Measurements from ENCODE around the gene OR52N4. TPM values are rescaled to one million over a fixed set of nuclear protein-coding genes. Genes with fewer than 3 reads are reported as not detected.

The OR52N4 gene
- total RNA-seq, 1 experiment from 2014 or later = not detected

DNA sequence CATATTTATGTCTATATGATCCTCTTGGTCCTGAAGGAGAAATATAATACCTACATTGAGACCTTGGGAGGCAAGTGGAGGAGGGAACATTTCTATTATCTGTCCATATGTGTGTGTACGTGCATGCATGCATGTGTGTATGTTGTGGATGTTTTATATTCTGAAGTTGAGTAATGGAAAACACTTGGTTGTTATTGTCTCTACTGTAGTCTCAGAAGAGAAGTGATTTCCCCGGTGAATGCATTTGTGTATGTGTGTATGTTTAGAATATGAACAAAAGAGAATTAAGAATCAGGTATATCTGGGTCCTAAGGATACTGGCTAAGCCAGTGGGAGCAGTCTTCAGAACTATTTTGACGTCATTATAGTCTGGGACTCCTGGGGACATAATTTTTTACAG lies 37.1 kb downstream of the OR52N4 start, which contains the start of gene OR52N1:
TSS of gene OR52N1 (minus strand) at position 101 of the 400 bp plus-strand sequence. CDS start 2,449 bp downstream, outside the sequence.
- POLR2A ChIA-PET = no interaction called here
- Mint-ChIP-seq H3K27ac (ENCODE audit: low read depth, unreplicated experiment) (no peak within 1 kb of the TSS), H3K36me3 (ENCODE audit: insufficient read depth, unreplicated experiment) (no peaks in the 10 kb centered on the region), H3K9me3 (ENCODE audit: unreplicated experiment) (no peaks in the 10 kb centered on the region), H3K27me3 (ENCODE audit: insufficient read depth, unreplicated experiment) (peaks cover 25% of the 10 kb centered on the region), H3K4me3 (ENCODE audit: unreplicated experiment) (no peak within 1 kb of the TSS), H3K4me1 (ENCODE audit: insufficient read depth, unreplicated experiment) (no peaks in the 10 kb centered on the region)
- intact Hi-C loops (cut with micrococcal nuclease) = no loop called here
- no TSS peak for BruUV-seq (replicated peaks)
- CTCF ChIA-PET = no interaction called here
- TF ChIP-seq, protein P1, sequence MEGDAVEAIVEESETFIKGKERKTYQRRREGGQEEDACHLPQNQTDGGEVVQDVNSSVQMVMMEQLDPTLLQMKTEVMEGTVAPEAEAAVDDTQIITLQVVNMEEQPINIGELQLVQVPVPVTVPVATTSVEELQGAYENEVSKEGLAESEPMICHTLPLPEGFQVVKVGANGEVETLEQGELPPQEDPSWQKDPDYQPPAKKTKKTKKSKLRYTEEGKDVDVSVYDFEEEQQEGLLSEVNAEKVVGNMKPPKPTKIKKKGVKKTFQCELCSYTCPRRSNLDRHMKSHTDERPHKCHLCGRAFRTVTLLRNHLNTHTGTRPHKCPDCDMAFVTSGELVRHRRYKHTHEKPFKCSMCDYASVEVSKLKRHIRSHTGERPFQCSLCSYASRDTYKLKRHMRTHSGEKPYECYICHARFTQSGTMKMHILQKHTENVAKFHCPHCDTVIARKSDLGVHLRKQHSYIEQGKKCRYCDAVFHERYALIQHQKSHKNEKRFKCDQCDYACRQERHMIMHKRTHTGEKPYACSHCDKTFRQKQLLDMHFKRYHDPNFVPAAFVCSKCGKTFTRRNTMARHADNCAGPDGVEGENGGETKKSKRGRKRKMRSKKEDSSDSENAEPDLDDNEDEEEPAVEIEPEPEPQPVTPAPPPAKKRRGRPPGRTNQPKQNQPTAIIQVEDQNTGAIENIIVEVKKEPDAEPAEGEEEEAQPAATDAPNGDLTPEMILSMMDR (IDR thresholded peaks at IDR 0.05; ENCODE audit: unreplicated experiment) = no peak
- no peak for DNase-seq (ENCODE audit: unreplicated experiment)

DNA sequence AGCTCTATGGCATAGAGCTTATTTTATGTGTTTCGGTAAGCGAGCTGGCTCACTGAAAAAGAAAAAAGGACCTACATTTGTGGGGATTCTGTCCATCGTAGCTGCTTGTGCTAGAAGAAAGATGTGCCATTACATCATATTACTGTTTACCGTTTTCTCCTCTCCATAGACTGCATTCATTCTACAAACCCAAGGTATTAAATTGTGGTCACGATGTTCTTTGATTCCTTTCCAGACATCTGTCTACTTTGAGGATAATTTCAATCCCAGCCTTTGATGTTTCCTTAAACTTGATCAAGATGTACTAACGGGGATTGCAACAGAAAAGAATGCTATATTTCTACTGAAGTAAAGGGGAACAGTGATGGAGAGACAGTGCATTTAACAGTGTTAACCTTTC lies 42.5 kb downstream of the OR52N4 start:
- ChIA-PET POLR2A (no interaction called here), CTCF (interaction anchor here (0.6 to 1.0 kb wide), 2 partner anchors 7 to 8 kb away, joined by 3 to 4 read pairs; no protein-coding TSS in a partner anchor)
- H3K27ac Mint-ChIP-seq (ENCODE audit: low read depth, unreplicated experiment) = no peak overlapping the region
- H3K27me3 Mint-ChIP-seq (ENCODE audit: insufficient read depth, unreplicated experiment) = peaks cover 67% of the 10 kb centered on the region
- intact Hi-C loops (cut with micrococcal nuclease) = no loop called here
- no peaks in the 10 kb centered on the region for H3K36me3 Mint-ChIP-seq (ENCODE audit: insufficient read depth, unreplicated experiment)
- no peaks in the 10 kb centered on the region for H3K4me1 Mint-ChIP-seq (ENCODE audit: insufficient read depth, unreplicated experiment)
- TF ChIP-seq, protein P1 (IDR thresholded peaks at IDR 0.05; ENCODE audit: unreplicated experiment) = no peak
- no peaks in the 10 kb centered on the region for H3K9me3 Mint-ChIP-seq (ENCODE audit: unreplicated experiment)
- no TSS peak for BruUV-seq (replicated peaks)
- H3K4me3 Mint-ChIP-seq (ENCODE audit: unreplicated experiment) = no peak overlapping the region
- no peak for DNase-seq (ENCODE audit: unreplicated experiment)

DNA sequence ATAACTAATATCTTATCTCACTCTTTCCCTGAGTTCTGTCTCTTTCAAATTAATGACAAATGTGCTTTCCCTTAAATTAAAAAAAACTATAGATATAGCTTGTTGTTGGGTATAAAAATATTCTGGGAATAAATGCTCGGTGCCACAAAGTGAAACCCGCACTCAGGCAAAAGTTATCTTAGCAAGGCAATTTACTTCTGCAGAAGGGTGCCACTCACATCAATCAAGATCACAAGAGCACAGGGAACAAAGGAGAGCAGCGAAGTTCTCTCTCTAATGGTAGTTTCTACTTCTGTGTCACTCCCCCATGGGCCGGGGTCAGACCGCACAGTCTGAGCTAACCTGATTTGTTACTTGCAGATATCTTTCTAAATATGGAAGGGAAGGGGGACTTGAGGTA lies 49.9 kb downstream of the OR52N4 start:
- intact Hi-C loops (cut with micrococcal nuclease) = no loop called here
- peaks cover 7% of the 10 kb centered on the region for H3K4me1 Mint-ChIP-seq (ENCODE audit: insufficient read depth, unreplicated experiment)
- ChIA-PET CTCF (interaction anchor here (0.6 to 1.7 kb wide), 6 partner anchors 8 to 328 kb away, joined by 3 to 6 read pairs (median 4); partner anchors contain the start of gene TRIM5), POLR2A (no interaction called here)
- H3K9me3 Mint-ChIP-seq (ENCODE audit: unreplicated experiment) = no peaks in the 10 kb centered on the region
- no TSS peak for BruUV-seq (replicated peaks)
- no peak overlapping the region for H3K27ac Mint-ChIP-seq (ENCODE audit: low read depth, unreplicated experiment)
- DNase-seq (ENCODE audit: unreplicated experiment) = no peak
- TF ChIP-seq, protein P1 (IDR thresholded peaks at IDR 0.05; ENCODE audit: unreplicated experiment) = no peak
- no peaks in the 10 kb centered on the region for H3K36me3 Mint-ChIP-seq (ENCODE audit: insufficient read depth, unreplicated experiment)
- peaks cover 72% of the 10 kb centered on the region for H3K27me3 Mint-ChIP-seq (ENCODE audit: insufficient read depth, unreplicated experiment)
- H3K4me3 Mint-ChIP-seq (ENCODE audit: unreplicated experiment) = no peak overlapping the region

Other genes with a start within 250 kb of the OR52N4 start
- gene UBQLN3, start 244.3 kb upstream of the OR52N4 start, total RNA-seq (2022) = not detected in 2 replicates
- not detected in 2 replicates for gene UBQLNL, start 237.5 kb upstream of the OR52N4 start, total RNA-seq (2022)
- not detected in 2 replicates for gene OR52H1, start 205.7 kb upstream of the OR52N4 start, total RNA-seq (2022)
- gene OR52B6, start 173.4 kb upstream of the OR52N4 start, total RNA-seq (2022) = not detected in 2 replicates
- gene TRIM6, start 157.6 kb upstream of the OR52N4 start, total RNA-seq (2022) = 0.74 and 0.75 TPM in 2 replicates
- 0.96 and 2.1 TPM in 2 replicates for gene TRIM34, start 129.2 kb upstream of the OR52N4 start, total RNA-seq (2022)
- 27.9 and 28.6 TPM in 2 replicates for gene TRIM5, start 69.2 kb upstream of the OR52N4 start, total RNA-seq (2022)
- 24.1 and 26.0 TPM in 2 replicates for gene TRIM22, start 64.5 kb upstream of the OR52N4 start, total RNA-seq (2022)
- not detected in 2 replicates for gene OR56B1, start 17.8 kb upstream of the OR52N4 start, total RNA-seq (2022)
- gene OR52N5, start 29.1 kb downstream of the OR52N4 start, total RNA-seq (2022) = not detected in 2 replicates
- not detected in 2 replicates for gene OR52N1, start 37.0 kb downstream of the OR52N4 start, total RNA-seq (2022)
- gene OR52N2, start 54.7 kb downstream of the OR52N4 start, total RNA-seq (2022) = not detected in 2 replicates
- not detected in 2 replicates for gene OR52E6, start 87.7 kb downstream of the OR52N4 start, total RNA-seq (2022)
- not detected in 2 replicates for gene OR52E8, start 103.4 kb downstream of the OR52N4 start, total RNA-seq (2022)
- not detected in 2 replicates for gene OR52E4, start 126.4 kb downstream of the OR52N4 start, total RNA-seq (2022)
- gene OR52E5, start 139.0 kb downstream of the OR52N4 start, total RNA-seq (2022) = not detected in 2 replicates
- gene OR56A3, start 188.0 kb downstream of the OR52N4 start, total RNA-seq (2022) = not detected in 2 replicates
- not detected in 2 replicates for gene OR56A5, start 214.3 kb downstream of the OR52N4 start, total RNA-seq (2022)
- gene OR52L1, start 232.7 kb downstream of the OR52N4 start, total RNA-seq (2022) = not detected in 2 replicates

All from MCF 10A (cell line).